DND-41 (cell line): Measurements from ENCODE around the gene KCNMA1.

ENCODE experiments used
- CTCF ChIP-seq: IDR thresholded peaks from 2 replicates; pipeline ENCODE4 v1.5.1; 2012; ENCODE audit warnings: borderline replicate concordance, low read length, moderate library complexity, mild to moderate bottlenecking; ENCODE audit not compliant: poor library complexity, severe bottlenecking; ENCODE audit errors: extremely low read depth
- EZH2 ChIP-seq: IDR thresholded peaks from 3 replicates; pipeline ENCODE4 v1.6.1; 2012; ENCODE audit warnings: borderline replicate concordance, low read depth, mild to moderate bottlenecking, moderate library complexity, low read length, inconsistent platforms; ENCODE audit not compliant: severe bottlenecking

GRCh38 chr10:77622889-77623291 is 14.7 kb downstream of the KCNMA1 start:
- TF ChIP-seq CTCF (no peak), EZH2 (no peak)
